Bronchial epithelial cell (primary cell): ENCODE data around the gene TAGLN. TPM values are rescaled to one million over a fixed set of nuclear protein-coding genes. Genes with fewer than 3 reads are reported as not detected.
A peak's percentile ranks its signal among the peaks of the same experiment; 100 is the strongest.

Experiments
- DNase-seq: peaks from one replicate; pipeline ENCODE4 v3.0.0-alpha.2; 2010; ENCODE audit warnings: low read depth
- FAIRE-seq: peaks from 2 replicates; lab custom pipeline; 2011; peaks lifted over from hg19 to GRCh38; lab: Jason Lieb, UNC
- H3K27me3 ChIP-seq: 2 replicates; pipeline ENCODE4 v1.5.1; 2011; ENCODE audit warnings: low read length; ENCODE audit not compliant: control insufficient read depth, insufficient read depth
- H3K36me3 ChIP-seq: 2 replicates; pipeline ENCODE4 v1.5.1; 2011; ENCODE audit warnings: low read length; ENCODE audit not compliant: control insufficient read depth, insufficient read depth
- H3K4me3 ChIP-seq: 2 replicates; pipeline ENCODE4 v1.5.1; 2011; ENCODE audit warnings: mild to moderate bottlenecking, low read depth, low read length, control low read depth
- CTCF ChIP-seq: IDR thresholded peaks from 2 replicates; pipeline ENCODE4 v1.5.1; 2011; ENCODE audit warnings: mild to moderate bottlenecking, moderate library complexity, low read length, control low read depth, inconsistent platforms; ENCODE audit not compliant: insufficient read depth, severe bottlenecking
- total RNA-seq: library from RNA; depleted of rRNA; stranded (reverse); fragments of >200 nt; gene quantifications from 2 replicates; pipeline ENCODE4 v1.2.1, GENCODE V29; 2014

TAGLN gene
- total RNA-seq, 1 donor from 2014 or later = 12.4 TPM

- no peak for FAIRE-seq
- TF ChIP-seq CTCF = no peak
- no peak for DNase-seq
These were observed 9.1 kb upstream of the TAGLN start for GRCh38 chr11:117189941-117190544.

DNA sequence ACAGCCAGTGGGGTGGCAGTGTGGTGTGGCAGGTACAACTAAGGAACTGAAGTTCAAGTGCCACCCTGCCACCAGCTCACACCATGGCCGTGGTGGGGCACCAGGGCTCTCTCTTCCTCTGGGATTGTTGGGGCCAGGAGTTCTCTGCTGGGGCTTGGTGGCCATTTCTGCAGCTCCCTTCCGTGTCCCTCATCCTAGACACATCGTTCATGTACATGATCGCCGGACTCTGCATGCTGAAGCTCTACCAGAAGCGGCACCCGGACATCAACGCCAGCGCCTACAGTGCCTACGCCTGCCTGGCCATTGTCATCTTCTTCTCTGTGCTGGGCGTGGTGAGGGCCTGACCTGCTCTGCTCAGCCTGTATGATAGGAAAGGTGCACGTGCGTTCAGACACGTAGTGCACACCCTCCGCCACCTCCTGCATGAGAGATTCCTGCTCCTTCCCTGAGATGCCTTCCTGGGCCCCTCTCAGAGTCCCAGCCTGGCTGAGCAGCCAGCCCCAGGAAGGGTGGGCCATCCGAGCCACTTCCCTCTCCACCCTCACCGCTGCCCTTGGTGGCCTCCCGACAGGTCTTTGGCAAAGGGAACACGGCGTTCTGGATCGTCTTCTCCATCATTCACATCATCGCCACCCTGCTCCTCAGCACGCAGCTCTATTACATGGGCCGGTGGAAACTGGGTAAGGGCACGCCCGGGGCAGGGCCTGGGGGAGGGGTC, 7.3 kb upstream of the TAGLN start:
- TF ChIP-seq CTCF = no peak
- Histone ChIP-seq H3K36me3 (peaks cover 24% of the 10 kb centered on the region), H3K27me3 (no peaks in the 10 kb centered on the region), H3K4me3 (no peak overlapping the region)
- DNase-seq = no peak
- no peak for FAIRE-seq

More at GRCh38 chr11:117189941-117190544, 9.1 kb upstream of the TAGLN start:
- Histone ChIP-seq H3K4me3 (no peak overlapping the region), H3K27me3 (no peaks in the 10 kb centered on the region), H3K36me3 (peaks cover 26% of the 10 kb centered on the region)

DNA sequence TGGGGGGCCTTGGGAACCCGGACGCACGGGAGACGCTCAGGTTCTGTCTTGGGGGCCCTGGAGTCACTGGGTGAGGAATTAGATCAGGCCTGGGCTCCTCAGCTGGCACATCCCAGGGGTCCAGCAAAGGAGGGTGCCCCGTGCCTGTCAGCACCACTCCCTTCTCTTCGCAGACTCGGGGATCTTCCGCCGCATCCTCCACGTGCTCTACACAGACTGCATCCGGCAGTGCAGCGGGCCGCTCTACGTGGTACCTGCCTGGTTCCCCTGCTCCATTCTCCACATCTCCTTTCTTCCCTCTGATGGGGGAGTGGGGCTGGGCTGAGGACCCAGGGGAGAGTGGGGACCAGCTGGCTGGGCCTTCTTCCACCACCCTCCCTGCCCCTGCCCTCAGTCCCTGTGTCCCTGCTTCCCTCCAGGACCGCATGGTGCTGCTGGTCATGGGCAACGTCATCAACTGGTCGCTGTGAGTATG, 6.7 kb upstream of the TAGLN start:
- TF ChIP-seq CTCF = no peak
- FAIRE-seq (peak; percentile 36), DNase-seq (no peak)
- H3K27me3 ChIP-seq = no peaks in the 10 kb centered on the region
- no peak overlapping the region for H3K4me3 ChIP-seq
- H3K36me3 ChIP-seq = peaks cover 24% of the 10 kb centered on the region

DNA sequence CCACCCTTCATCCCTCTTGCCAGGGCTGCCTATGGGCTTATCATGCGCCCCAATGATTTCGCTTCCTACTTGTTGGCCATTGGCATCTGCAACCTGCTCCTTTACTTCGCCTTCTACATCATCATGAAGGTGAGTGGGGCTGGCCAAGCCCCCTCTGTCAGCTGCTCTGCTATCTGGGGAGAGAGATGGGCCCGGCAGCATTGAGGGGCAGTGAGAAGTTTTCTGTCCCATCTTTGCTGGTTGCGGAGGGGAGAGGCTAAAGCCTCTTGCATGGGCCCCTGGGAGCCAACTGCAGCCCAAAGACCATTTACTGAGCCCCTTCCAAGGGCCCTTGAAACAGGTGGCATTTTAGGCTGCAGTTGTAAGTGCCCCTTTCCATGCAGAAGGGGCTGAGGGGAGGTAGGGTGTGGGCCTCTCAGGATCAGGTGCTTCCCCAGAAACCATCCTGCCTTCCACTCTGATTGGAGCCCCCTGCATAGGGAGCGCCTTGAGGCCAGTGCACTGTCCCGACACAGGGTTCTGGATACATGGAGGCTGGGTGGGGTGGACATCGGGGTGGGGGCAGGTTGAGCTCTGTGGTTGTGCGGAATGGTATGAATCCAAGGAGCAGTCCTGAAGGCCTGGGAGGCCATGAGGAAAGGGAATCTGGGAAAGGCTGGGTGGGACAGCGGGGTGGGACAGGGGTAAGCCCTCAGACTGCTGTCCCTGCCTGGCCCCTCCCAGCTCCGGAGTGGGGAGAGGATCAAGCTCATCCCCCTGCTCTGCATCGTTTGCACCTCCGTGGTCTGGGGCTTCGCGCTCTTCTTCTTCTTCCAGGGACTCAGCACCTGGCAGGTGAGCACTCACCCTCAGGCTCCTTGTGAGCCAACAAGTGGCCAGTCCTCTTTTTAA, 5.8 kb upstream of the TAGLN start:
- FAIRE-seq = no peak
- DNase-seq = no peak
- no peak for TF ChIP-seq CTCF
- Histone ChIP-seq H3K36me3 (peaks cover 22% of the 10 kb centered on the region), H3K27me3 (no peaks in the 10 kb centered on the region), H3K4me3 (no peak overlapping the region)

GRCh38 chr11:117194267-117194666, 4.9 kb upstream of the TAGLN start:
- Histone ChIP-seq H3K4me3 (no peak overlapping the region), H3K36me3 (peaks cover 14% of the 10 kb centered on the region), H3K27me3 (no peaks in the 10 kb centered on the region)
- no peak for FAIRE-seq
- DNase-seq = no peak
- no peak for TF ChIP-seq CTCF
